NCI-H2171 treated with DMSO at 0.1 percent for 48 hours (cell line): ENCODE results near the gene FEV.
"Not testable (repeated sequence)": the region's sequence is repeated elsewhere in the genome, so short reads cannot be mapped to it uniquely, and the experiment has no call there.

Experiments used
- DNase-seq: peaks from one replicate; lab custom pipeline; 2025; lab: John Stamatoyannopoulos, UW

FEV gene

DNA sequence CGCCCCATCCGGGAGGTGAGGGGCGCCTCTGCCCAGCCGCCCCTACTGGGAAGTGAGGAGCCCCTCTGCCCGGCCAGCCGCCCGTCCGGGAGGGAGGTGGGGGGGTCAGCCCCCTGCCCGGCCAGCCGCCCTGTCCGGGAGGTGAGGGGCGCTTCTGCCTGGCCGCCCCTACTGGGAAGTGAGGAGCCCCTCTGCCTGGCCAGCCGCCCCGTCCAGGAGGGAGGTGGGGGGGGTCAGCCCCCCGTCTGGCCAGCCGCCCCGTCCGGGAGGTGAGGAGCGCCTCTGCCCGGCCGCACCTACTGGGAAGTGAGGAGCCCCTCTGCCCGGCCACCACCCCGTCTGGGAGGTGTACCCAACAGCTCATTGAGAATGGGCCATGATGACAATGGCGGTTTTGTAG is 53.2 kb downstream of the FEV start:
- not testable (repeated sequence) for DNase-seq
